ENCODE measurements around the gene NRAS.
A peak's percentile ranks its signal among the peaks of the same experiment; 100 is the strongest.

NRAS gene

GRCh38 chr1:114669562-114670082 is 46.9 kb downstream of the NRAS start, which contains the start of gene DENND2C:
Gene DENND2C (minus strand): TSS chr1:114670049. CDS start chr1:114625984, 44,065 bp downstream.
- TF ChIP-seq CTCF (IDR thresholded peaks at IDR 0.05), result no peak
- Histone ChIP-seq H3K4me1 (peaks cover 0 to 8% (median 3%) of the 10 kb centered on the region in 4 donors), H3K27me3 (no peaks in the 10 kb centered on the region), H3K4me3 (peak within 1 kb of the TSS; percentile 60 to 81), H3K9me3 (no peaks in the 10 kb centered on the region), H3K36me3 (no peaks in the 10 kb centered on the region), H3K27ac (peak within 1 kb of the TSS; percentile 70)
- intact Hi-C loops (cut with DNase I; ENCODE audit: low total_unique reads), result no loop called here
- no peak for DNase-seq

GRCh38 chr1:114668784-114669561 is 47.6 kb downstream of the NRAS start:
- H3K36me3 ChIP-seq, result no peaks in the 10 kb centered on the region
- intact Hi-C loops (cut with DNase I; ENCODE audit: low total_unique reads), result no loop called here
- H3K27me3 ChIP-seq, result no peaks in the 10 kb centered on the region
- peak overlapping the region; percentile 70 for H3K27ac ChIP-seq
- no peak for TF ChIP-seq CTCF (IDR thresholded peaks at IDR 0.05)
- H3K4me1 ChIP-seq, result peaks cover 0 to 8% (median 3%) of the 10 kb centered on the region in 4 donors
- H3K4me3 ChIP-seq, result peak overlapping the region; percentile 60 to 81
- no peak for DNase-seq
- no peaks in the 10 kb centered on the region for H3K9me3 ChIP-seq

DNA sequence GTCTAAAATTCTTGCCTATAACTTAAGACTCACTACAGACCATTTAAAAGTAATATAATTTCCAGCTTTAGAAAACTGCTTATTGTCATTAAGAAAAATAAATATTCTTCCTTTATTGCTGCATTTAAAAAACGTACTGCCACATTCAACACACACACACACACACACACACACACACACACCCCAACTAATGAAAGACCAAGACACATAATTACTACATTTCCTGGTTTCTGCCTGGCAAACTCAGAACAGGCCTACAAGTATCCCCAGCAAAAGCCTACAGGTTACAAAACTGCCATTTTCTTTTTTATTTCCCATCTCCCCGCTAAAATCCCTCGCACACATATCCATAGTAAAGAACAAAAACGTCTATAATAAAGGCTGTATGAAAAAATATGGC is 48.2 kb downstream of the NRAS start:
- intact Hi-C loops (cut with DNase I; ENCODE audit: low total_unique reads), result no loop called here
- no peaks in the 10 kb centered on the region for H3K9me3 ChIP-seq
- TF ChIP-seq CTCF (IDR thresholded peaks at IDR 0.05), result no peak
- H3K36me3 ChIP-seq, result no peaks in the 10 kb centered on the region
- no peaks in the 10 kb centered on the region for H3K27me3 ChIP-seq
- H3K4me3 ChIP-seq, result no peak overlapping the region
- no peak overlapping the region for H3K27ac ChIP-seq
- peaks cover 0 to 8% (median 3%) of the 10 kb centered on the region in 4 donors for H3K4me1 ChIP-seq
- no peak for DNase-seq

GRCh38 chr1:114666954-114667353 is 49.6 kb downstream of the NRAS start:
- no peak for DNase-seq
- TF ChIP-seq CTCF (IDR thresholded peaks at IDR 0.05), result no peak
- peaks cover 0 to 8% (median 3%) of the 10 kb centered on the region in 4 donors for H3K4me1 ChIP-seq
- no peak overlapping the region for H3K4me3 ChIP-seq
- intact Hi-C loops (cut with DNase I; ENCODE audit: low total_unique reads), result no loop called here
- H3K27ac ChIP-seq, result no peak overlapping the region
- no peaks in the 10 kb centered on the region for H3K9me3 ChIP-seq
- no peaks in the 10 kb centered on the region for H3K27me3 ChIP-seq
- no peaks in the 10 kb centered on the region for H3K36me3 ChIP-seq

GRCh38 chr1:114660238-114660637 is 56.3 kb downstream of the NRAS start:
- H3K36me3 ChIP-seq, result no peaks in the 10 kb centered on the region
- no peaks in the 10 kb centered on the region for H3K4me1 ChIP-seq
- DNase-seq, result no peak
- no peak for TF ChIP-seq CTCF (IDR thresholded peaks at IDR 0.05)
- H3K4me3 ChIP-seq, result no peak overlapping the region
- no peaks in the 10 kb centered on the region for H3K27me3 ChIP-seq
- no peaks in the 10 kb centered on the region for H3K9me3 ChIP-seq
- H3K27ac ChIP-seq, result no peak overlapping the region
- intact Hi-C loops (cut with DNase I; ENCODE audit: low total_unique reads), result no loop called here
